Ishikawa (cell line): ENCODE results near the gene LAP3.

ENCODE experiments used
- CEBPB ChIP-seq: IDR thresholded peaks from 2 replicates; pipeline ENCODE4 v1.6.1; 2012
- CREB1 ChIP-seq: IDR thresholded peaks from 2 replicates; pipeline ENCODE4 v1.6.1; 2012; ENCODE audit warnings: low read depth
- EGR1 ChIP-seq: IDR thresholded peaks from 2 replicates; pipeline ENCODE4 v1.6.1; 2012
- EP300 ChIP-seq: IDR thresholded peaks from 2 replicates; pipeline ENCODE4 v1.6.1; 2012; ENCODE audit warnings: borderline replicate concordance
- FOXM1 ChIP-seq: IDR thresholded peaks from 2 replicates; pipeline ENCODE4 v1.6.1; 2012; ENCODE audit warnings: low read depth, borderline replicate concordance
- NFIC ChIP-seq: IDR thresholded peaks from 2 replicates; pipeline ENCODE4 v1.6.1; 2012
- RAD21 ChIP-seq: IDR thresholded peaks from 2 replicates; pipeline ENCODE4 v1.6.1; 2012; ENCODE audit warnings: low read depth
- REST ChIP-seq: IDR thresholded peaks from 2 replicates; pipeline ENCODE4 v1.6.1; 2012; ENCODE audit warnings: low read depth, mild to moderate bottlenecking
- TAF1 ChIP-seq: IDR thresholded peaks from 2 replicates; pipeline ENCODE4 v1.6.1; 2012; ENCODE audit warnings: low read depth, mild to moderate bottlenecking
- TCF12 ChIP-seq: IDR thresholded peaks from 2 replicates; pipeline ENCODE4 v1.6.1; 2012; ENCODE audit warnings: low read depth
- TEAD4 ChIP-seq: IDR thresholded peaks from 2 replicates; pipeline ENCODE4 v1.6.1; 2012
- USF1 ChIP-seq: IDR thresholded peaks from 2 replicates; pipeline ENCODE4 v1.6.1; 2012
- YY1 ChIP-seq: IDR thresholded peaks from 2 replicates; pipeline ENCODE4 v1.6.1; 2012; ENCODE audit warnings: low read depth
- ZBTB7A ChIP-seq: IDR thresholded peaks from 2 replicates; pipeline ENCODE4 v1.6.1; 2012; ENCODE audit warnings: low read depth
- TF ChIP-seq, protein P1 (sequence below): IDR thresholded peaks from 2 replicates; pipeline ENCODE4 v1.6.1; 2012

LAP3 gene

DNA sequence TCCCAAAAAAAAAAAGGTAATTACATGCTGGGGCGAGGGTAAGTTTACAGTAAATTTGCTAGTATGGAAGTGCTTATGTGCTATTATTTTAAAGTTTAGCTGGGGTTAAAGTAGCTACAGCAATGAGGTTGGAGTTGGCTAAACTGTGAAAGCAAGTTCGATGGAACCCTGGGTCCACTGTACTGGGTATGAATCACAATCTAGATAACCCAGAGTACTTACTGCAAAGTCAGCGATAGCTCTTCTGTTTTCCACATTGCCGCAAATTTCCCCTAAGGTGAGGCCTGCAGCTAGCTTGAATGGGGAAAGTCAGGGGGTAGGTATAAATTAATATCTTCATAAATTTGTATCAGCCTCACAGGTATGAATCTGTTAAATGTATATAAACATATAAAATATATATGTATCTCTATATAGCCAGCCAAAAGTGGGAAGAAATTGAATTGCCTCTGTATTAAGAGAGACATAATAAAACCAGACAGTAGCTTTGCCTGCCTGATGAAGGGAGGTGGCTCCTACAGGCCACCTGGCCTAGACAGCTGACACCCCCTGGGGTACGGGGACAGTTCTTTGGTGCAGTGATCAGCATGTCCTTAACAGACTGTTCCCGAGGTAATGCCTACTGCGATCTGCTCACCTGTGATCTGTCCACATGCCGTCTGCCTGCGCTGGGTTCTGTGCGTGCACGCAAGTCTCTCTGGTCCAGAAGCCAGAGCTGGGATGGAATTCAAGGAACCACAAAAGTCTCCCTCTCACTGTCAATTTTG is 31.4 kb upstream of the LAP3 start:
- TF ChIP-seq FOXM1 (no peak), RAD21 (no peak), TEAD4 (no peak), TAF1 (no peak)

DNA sequence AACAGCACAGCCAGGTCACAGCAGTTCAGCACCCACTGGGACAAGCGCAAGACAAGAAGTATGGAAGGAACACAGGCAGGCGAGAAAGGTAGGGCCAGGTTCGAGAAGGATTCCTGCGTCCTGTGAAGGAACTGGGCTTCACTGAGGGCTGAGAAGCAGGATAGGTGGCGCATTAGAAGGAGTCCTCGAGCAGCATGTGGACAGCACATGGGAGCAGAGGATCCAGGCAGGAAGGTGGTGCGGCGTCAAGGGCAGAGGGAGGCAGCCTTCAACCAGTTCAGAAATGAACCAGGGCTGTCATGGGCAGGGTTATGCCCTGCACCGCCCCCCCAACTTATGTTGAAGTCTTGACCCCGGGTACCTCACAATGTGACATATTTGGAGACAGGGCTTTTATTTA is 30.8 kb upstream of the LAP3 start:
- no peak for TF ChIP-seq TEAD4
- no peak for TF ChIP-seq REST
- no peak for TF ChIP-seq TAF1
- TF ChIP-seq ZBTB7A, result no peak
- TF ChIP-seq NFIC, result no peak
- no peak for TF ChIP-seq EGR1
- no peak for TF ChIP-seq USF1
- no peak for TF ChIP-seq RAD21
- TF ChIP-seq EP300, result no peak
- TF ChIP-seq YY1, result no peak

DNA sequence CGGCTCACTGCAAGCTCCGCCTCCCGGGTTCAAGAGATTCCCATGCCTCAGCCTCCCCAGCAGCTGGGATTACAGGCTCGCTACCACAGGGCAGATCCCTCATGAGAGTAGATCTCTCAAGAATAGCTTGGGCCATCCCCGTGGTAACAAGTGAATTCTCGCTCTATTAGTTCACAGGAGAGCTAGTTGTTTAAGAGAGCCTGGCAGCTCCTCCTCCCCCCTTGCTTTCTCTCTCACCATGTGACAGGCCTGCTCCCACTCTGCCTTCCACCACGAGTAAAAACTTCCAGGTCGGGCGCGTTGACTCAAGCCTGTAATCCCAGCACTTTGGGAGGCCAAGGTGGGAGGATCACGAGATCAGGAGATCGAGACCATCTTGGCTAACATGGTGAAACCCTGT is 30.3 kb upstream of the LAP3 start:
- TF ChIP-seq YY1 (no peak), TCF12 (no peak), CEBPB (no peak), CREB1 (no peak), TEAD4 (no peak), TAF1 (no peak), NFIC (no peak), USF1 (no peak), RAD21 (no peak), REST (no peak), FOXM1 (no peak), ZBTB7A (no peak)
- TF ChIP-seq, protein P1, sequence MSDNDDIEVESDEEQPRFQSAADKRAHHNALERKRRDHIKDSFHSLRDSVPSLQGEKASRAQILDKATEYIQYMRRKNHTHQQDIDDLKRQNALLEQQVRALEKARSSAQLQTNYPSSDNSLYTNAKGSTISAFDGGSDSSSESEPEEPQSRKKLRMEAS, result no peak

DNA sequence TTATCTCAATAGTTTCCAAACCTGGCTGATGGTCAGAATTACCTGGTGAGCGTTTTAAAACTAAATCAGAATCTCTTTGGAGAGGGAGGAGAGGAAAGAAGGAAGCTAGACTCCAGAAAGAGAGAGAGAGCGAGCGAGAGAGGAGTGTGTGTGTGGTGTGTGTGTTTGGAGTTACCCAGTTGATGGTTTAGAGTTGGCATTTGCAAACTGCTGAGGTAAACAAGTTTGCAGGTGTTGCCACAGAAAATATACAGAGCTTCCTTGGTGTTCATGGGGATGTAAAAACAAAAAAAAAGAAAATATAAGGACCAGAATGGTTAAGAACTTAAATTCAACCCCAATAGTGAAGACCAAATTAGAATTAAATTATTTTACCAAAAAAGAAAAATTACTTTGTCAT is 26.4 kb upstream of the LAP3 start:
- TF ChIP-seq TCF12 (no peak), EP300 (no peak), NFIC (no peak), FOXM1 (no peak), REST (no peak), CREB1 (no peak), YY1 (no peak), ZBTB7A (no peak), EGR1 (no peak), CEBPB (no peak), TEAD4 (no peak), RAD21 (no peak), USF1 (no peak), TAF1 (no peak)
- TF ChIP-seq, protein P1, result no peak

DNA sequence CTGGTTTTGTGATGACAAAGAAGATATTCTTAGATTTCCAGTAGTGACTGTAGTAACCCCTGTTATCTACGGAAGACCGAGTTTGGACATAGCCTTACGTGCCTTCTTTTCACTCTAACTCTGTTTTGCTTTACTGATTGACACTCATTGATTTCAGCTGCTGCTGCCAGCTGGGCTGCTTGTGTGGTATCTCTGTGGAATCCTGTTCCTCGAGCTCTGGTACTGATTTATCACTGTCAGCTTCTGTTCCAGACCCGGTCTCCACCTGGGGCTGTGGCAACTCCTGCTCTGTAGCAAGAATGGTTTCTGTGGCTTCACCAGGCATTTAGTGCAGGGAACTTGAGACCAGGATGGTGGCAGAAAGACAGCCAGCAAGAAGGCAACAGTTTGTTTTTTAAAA is 24.6 kb upstream of the LAP3 start:
- no peak for TF ChIP-seq TEAD4
- no peak for TF ChIP-seq NFIC
- TF ChIP-seq TCF12, result no peak
- TF ChIP-seq CEBPB, result no peak
- TF ChIP-seq TAF1, result no peak
- TF ChIP-seq CREB1, result no peak
- TF ChIP-seq REST, result no peak
- TF ChIP-seq YY1, result no peak
- TF ChIP-seq EP300, result no peak
- no peak for TF ChIP-seq ZBTB7A
- TF ChIP-seq EGR1, result no peak
- TF ChIP-seq FOXM1, result no peak
- TF ChIP-seq USF1, result no peak
- TF ChIP-seq RAD21, result no peak
- TF ChIP-seq, protein P1, result no peak
